ENCODE measurements around the gene BEST1.

Gene BEST1

DNA sequence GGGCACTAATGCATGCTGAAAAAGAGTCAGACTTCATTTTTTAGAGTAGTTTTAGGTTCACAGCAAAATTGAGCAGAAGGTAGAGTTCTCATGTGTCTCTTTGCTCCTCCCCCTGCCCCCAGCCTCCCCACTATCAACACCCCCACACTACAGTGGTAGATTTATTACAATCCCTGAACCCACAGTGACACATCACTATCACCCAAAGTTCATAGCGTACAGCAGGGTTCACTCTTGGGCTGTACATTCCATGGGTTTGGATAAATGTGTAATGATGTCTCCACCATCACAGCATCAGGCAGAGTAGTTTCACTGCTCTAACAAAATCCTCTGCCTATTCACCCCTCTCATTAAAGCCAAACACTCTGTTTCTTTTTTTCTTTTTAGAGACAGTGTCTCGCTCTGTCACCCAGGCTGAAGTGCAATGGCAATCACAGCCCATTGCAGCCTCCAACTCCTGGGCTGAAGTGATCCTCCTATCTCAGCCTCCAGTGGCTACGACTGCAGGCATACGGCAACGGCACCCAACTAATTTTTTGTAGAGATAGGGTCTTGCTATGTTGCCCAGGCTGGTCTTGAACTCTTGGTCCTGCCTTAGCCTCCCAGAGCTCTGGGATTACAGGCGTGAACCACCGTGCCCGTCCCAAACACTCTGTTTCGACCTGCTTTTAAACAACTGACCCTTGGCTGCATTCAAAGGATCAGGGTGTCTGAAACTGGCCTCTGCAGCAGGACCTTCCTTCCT, 4.1 kb downstream of the BEST1 start:
- no peaks in the 10 kb centered on the region for H3K9me2 ChIP-seq (replicated peaks; ENCODE audit: insufficient read depth, low read length)
- no peaks in the 10 kb centered on the region for H3K9me3 ChIP-seq (replicated peaks; ENCODE audit: insufficient read depth, low read length)
- no peak overlapping the region for H3K4me3 ChIP-seq (ENCODE audit: low read length)
- no peak overlapping the region for H2AFZ ChIP-seq (ENCODE audit: low read length)
- peaks cover 6% of the 10 kb centered on the region for H3K27me3 ChIP-seq (replicated peaks; ENCODE audit: insufficient read depth, low read length)
- H4K20me1 ChIP-seq (ENCODE audit: insufficient read depth, low read length): no peaks in the 10 kb centered on the region
- peaks cover 1% of the 10 kb centered on the region; the same call in 1 of the 2 replicates for H3K4me1 ChIP-seq (ENCODE audit: low read length)
- no peaks in the 10 kb centered on the region for H3F3A ChIP-seq (ENCODE audit: insufficient read depth, low read length)
- DNase-seq: no peak
- H3K79me2 ChIP-seq (ENCODE audit: low read length): no peaks in the 10 kb centered on the region
- H3K4me2 ChIP-seq (ENCODE audit: low read depth, low read length): no peak overlapping the region
- no peaks in the 10 kb centered on the region for H3K36me3 ChIP-seq (replicated peaks; ENCODE audit: insufficient read depth, low read length)
- no peak overlapping the region for H3K9ac ChIP-seq (ENCODE audit: low read length)
- TF ChIP-seq EZH2 (optimal IDR thresholded peaks at IDR 0.05; ENCODE audit: low read depth, low read length) (no peak), EZH2phosphoT487 (IDR thresholded peaks at IDR 0.05; ENCODE audit: low read length) (no peak)
- TF ChIP-seq, protein P1, sequence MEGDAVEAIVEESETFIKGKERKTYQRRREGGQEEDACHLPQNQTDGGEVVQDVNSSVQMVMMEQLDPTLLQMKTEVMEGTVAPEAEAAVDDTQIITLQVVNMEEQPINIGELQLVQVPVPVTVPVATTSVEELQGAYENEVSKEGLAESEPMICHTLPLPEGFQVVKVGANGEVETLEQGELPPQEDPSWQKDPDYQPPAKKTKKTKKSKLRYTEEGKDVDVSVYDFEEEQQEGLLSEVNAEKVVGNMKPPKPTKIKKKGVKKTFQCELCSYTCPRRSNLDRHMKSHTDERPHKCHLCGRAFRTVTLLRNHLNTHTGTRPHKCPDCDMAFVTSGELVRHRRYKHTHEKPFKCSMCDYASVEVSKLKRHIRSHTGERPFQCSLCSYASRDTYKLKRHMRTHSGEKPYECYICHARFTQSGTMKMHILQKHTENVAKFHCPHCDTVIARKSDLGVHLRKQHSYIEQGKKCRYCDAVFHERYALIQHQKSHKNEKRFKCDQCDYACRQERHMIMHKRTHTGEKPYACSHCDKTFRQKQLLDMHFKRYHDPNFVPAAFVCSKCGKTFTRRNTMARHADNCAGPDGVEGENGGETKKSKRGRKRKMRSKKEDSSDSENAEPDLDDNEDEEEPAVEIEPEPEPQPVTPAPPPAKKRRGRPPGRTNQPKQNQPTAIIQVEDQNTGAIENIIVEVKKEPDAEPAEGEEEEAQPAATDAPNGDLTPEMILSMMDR (IDR thresholded peaks at IDR 0.05; ENCODE audit: low read length): no peak
- no peak overlapping the region for H3K27ac ChIP-seq (ENCODE audit: low read length)

DNA sequence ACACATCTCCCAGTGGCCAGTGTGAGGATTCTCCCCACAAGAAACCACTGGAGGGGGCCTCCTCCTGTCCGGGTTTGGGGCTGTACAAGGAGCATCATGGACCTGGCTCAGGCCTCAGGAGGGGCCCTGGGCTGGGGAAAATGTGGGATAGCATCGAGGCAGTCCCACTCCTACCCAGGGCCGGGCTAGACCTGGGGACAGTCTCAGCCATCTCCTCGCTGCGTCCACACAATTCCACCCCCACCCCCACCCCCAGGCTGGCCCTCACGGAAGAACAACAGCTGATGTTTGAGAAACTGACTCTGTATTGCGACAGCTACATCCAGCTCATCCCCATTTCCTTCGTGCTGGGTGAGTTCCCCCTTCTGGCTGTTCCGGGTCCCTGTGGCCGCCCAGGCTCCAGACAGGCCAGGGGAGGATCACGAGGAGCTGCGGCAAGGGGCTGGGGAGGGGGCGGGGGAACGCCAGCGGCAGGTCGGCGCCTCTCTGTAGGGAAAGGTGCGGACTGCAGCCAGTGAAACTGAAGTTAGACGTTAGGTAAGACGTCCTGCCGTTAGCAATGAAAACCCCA, 4.8 kb downstream of the BEST1 start:
- TF ChIP-seq, protein P1 (IDR thresholded peaks at IDR 0.05; ENCODE audit: low read length): no peak
- Histone ChIP-seq H3K4me1 (ENCODE audit: low read length) (no peaks in the 10 kb centered on the region; the same call in 1 of the 2 replicates), H3K27ac (ENCODE audit: low read length) (no peak overlapping the region), H3F3A (ENCODE audit: insufficient read depth, low read length) (no peaks in the 10 kb centered on the region), H2AFZ (ENCODE audit: low read length) (no peak overlapping the region), H3K9me3 (replicated peaks; ENCODE audit: insufficient read depth, low read length) (no peaks in the 10 kb centered on the region), H4K20me1 (ENCODE audit: insufficient read depth, low read length) (no peaks in the 10 kb centered on the region), H3K4me2 (ENCODE audit: low read depth, low read length) (no peak overlapping the region), H3K9ac (ENCODE audit: low read length) (no peak overlapping the region), H3K27me3 (replicated peaks; ENCODE audit: insufficient read depth, low read length) (peaks cover 6% of the 10 kb centered on the region), H3K4me3 (ENCODE audit: low read length) (no peak overlapping the region), H3K79me2 (ENCODE audit: low read length) (no peaks in the 10 kb centered on the region), H3K9me2 (replicated peaks; ENCODE audit: insufficient read depth, low read length) (no peaks in the 10 kb centered on the region), H3K36me3 (replicated peaks; ENCODE audit: insufficient read depth, low read length) (no peaks in the 10 kb centered on the region)
- DNase-seq: no peak

DNA sequence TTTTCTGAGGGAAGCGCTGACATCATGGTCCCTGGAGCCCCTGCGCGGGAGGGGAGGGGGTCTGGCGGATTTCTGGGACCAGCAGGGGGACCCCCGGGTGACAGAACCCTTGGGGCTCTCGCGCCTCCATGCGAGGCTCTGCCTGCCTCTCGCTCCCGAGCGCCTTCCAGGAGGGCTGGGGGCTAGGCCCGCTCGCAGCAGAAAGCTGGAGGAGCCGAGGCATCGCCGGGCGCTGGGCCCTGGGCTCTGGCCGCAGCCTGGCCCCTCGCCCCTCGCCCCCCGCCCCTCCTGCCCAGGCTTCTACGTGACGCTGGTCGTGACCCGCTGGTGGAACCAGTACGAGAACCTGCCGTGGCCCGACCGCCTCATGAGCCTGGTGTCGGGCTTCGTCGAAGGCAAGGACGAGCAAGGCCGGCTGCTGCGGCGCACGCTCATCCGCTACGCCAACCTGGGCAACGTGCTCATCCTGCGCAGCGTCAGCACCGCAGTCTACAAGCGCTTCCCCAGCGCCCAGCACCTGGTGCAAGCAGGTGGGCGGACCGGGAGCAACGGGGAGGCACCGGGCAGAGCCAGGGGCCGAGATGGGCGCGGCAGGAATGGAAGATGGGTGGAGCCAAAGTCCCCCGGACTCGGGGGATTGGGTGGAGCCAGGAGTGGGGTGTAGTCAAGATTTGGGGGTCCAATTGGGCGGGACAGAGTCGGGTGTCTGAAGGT, 5.4 kb downstream of the BEST1 start:
- no peak overlapping the region for H3K4me2 ChIP-seq (ENCODE audit: low read depth, low read length)

More for the DNA sequence above, 5.4 kb downstream of the BEST1 start:
- Histone ChIP-seq H3K79me2 (ENCODE audit: low read length) (no peaks in the 10 kb centered on the region), H3F3A (ENCODE audit: insufficient read depth, low read length) (no peaks in the 10 kb centered on the region), H3K9me3 (replicated peaks; ENCODE audit: insufficient read depth, low read length) (no peaks in the 10 kb centered on the region), H2AFZ (ENCODE audit: low read length) (no peak overlapping the region), H3K9me2 (replicated peaks; ENCODE audit: insufficient read depth, low read length) (no peaks in the 10 kb centered on the region), H3K4me3 (ENCODE audit: low read length) (no peak overlapping the region), H3K4me1 (ENCODE audit: low read length) (no peaks in the 10 kb centered on the region), H3K27ac (ENCODE audit: low read length) (no peak overlapping the region), H3K36me3 (replicated peaks; ENCODE audit: insufficient read depth, low read length) (no peaks in the 10 kb centered on the region), H3K27me3 (replicated peaks; ENCODE audit: insufficient read depth, low read length) (peaks cover 6% of the 10 kb centered on the region), H4K20me1 (ENCODE audit: insufficient read depth, low read length) (no peaks in the 10 kb centered on the region), H3K9ac (ENCODE audit: low read length) (no peak overlapping the region)
- no peak for DNase-seq
- TF ChIP-seq EZH2 (optimal IDR thresholded peaks at IDR 0.05; ENCODE audit: low read depth, low read length): no peak
- TF ChIP-seq EZH2phosphoT487 (IDR thresholded peaks at IDR 0.05; ENCODE audit: low read length): no peak
- TF ChIP-seq, protein P1 (IDR thresholded peaks at IDR 0.05; ENCODE audit: low read length): no peak
